IMR-90 (cell line): ENCODE data around the gene GNG2. TPM values are rescaled to one million over a fixed set of nuclear protein-coding genes. Genes with fewer than 3 reads are reported as not detected.

Experiments
- ATAC-seq: fragments of 200-7000 bp; cut with Tn5 transposase; 2 replicates; pipeline ENCODE4 v1.9.1; 2020; ENCODE audit warnings: low read depth, mild to moderate bottlenecking, moderate library complexity
- BruUV-seq: library from RNA; stranded (reverse); fragments of 400-500 nt; replicated peaks from 2 replicates; lab custom pipeline; 2021; lab: Mats Ljungman, UMichigan
- CTCF ChIA-PET: fragments of 300-600 bp; formaldehyde crosslinking; extraction: SDS; loops from one replicate; lab custom pipeline; 2021; ENCODE audit warnings: antibody characterized with exemption; lab: Yijun Ruan, JAX
- POLR2A ChIA-PET: fragments of 300-600 bp; sonication (Branson Sonifier 250); formaldehyde crosslinking; loops from one replicate; lab custom pipeline; 2022; ENCODE audit warnings: antibody characterized with exemption; ENCODE audit not compliant: unreplicated experiment; lab: Charles Lee
- DNase-seq: peaks from one replicate; pipeline ENCODE4 v3.0.0; 2013
- H2AFZ ChIP-seq: replicated peaks from 2 replicates; pipeline ENCODE3; 2013; ENCODE audit warnings: low read length, mild to moderate bottlenecking; ENCODE audit not compliant: poor library complexity
- H2AK5ac ChIP-seq: 2 replicates; pipeline ENCODE4 v1.6.1; 2013; ENCODE audit warnings: low read depth, low read length, inconsistent platforms
- H2AK9ac ChIP-seq: replicated peaks from 2 replicates; pipeline ENCODE3; 2013; ENCODE audit warnings: mild to moderate bottlenecking, low read depth, low read length, moderate library complexity; ENCODE audit not compliant: poor library complexity
- H2BK120ac ChIP-seq: 2 replicates; pipeline ENCODE4 v1.6.1; 2013; ENCODE audit warnings: low read depth, low read length, inconsistent platforms
- H2BK15ac ChIP-seq: 3 replicates; pipeline ENCODE4 v1.6.1; 2013; ENCODE audit warnings: low read depth, low read length, inconsistent platforms
- H2BK20ac ChIP-seq: 2 replicates; pipeline ENCODE4 v1.6.1; 2013; ENCODE audit warnings: low read depth, mild to moderate bottlenecking, inconsistent platforms, low read length, moderate library complexity
- H2BK5ac ChIP-seq: 2 replicates; pipeline ENCODE4 v1.6.1; 2013; ENCODE audit warnings: mild to moderate bottlenecking, low read depth, low read length, inconsistent platforms; ENCODE audit not compliant: poor library complexity, severe bottlenecking
- H3K14ac ChIP-seq: replicated peaks from 2 replicates; pipeline ENCODE4 v1.6.1; 2013; ENCODE audit warnings: low read depth, low read length, inconsistent platforms
- H3K18ac ChIP-seq: 2 replicates; pipeline ENCODE4 v1.6.1; 2013; ENCODE audit warnings: low read depth, low read length, control low read depth
- H3K23ac ChIP-seq: 2 replicates; pipeline ENCODE4 v1.6.1; 2013; ENCODE audit warnings: low read depth, low read length, inconsistent platforms
- H3K27ac ChIP-seq: 2 replicates; pipeline ENCODE4 v1.5.1; 2013; ENCODE audit warnings: mild to moderate bottlenecking, control low read depth, low read length; ENCODE audit not compliant: insufficient read depth
- H3K27me3 ChIP-seq: 2 replicates; pipeline ENCODE4 v1.6.1; 2013; ENCODE audit warnings: low read length; ENCODE audit not compliant: control insufficient read depth, insufficient read depth
- H3K36me3 ChIP-seq: 2 replicates; pipeline ENCODE4 v1.6.1; 2013; ENCODE audit warnings: low read length, mixed read lengths; ENCODE audit not compliant: control insufficient read depth, insufficient read depth
- H3K4ac ChIP-seq: 2 replicates; pipeline ENCODE4 v1.6.1; 2013; ENCODE audit warnings: low read depth, low read length, inconsistent platforms
- H3K4me1 ChIP-seq: 2 replicates; pipeline ENCODE4 v1.6.1; 2013; ENCODE audit warnings: low read length, mixed read lengths; ENCODE audit not compliant: control insufficient read depth, insufficient read depth
- H3K4me2 ChIP-seq: 2 replicates; pipeline ENCODE4 v1.6.1; 2013; ENCODE audit warnings: low read depth, mild to moderate bottlenecking, control low read depth, low read length, moderate library complexity
- H3K4me3 ChIP-seq: 2 replicates; pipeline ENCODE4 v1.5.1; 2013; ENCODE audit warnings: low read depth, mild to moderate bottlenecking, control low read depth, low read length, moderate library complexity; ENCODE audit not compliant: insufficient read depth
- H3K56ac ChIP-seq: 2 replicates; pipeline ENCODE4 v1.6.1; 2013; ENCODE audit warnings: low read length, inconsistent platforms; ENCODE audit not compliant: insufficient read depth; ENCODE audit errors: extremely low read depth
- H3K79me1 ChIP-seq, 2 experiments: 2 replicates each; pipeline ENCODE4 v1.6.1; 2013; ENCODE audit warnings: low read length in 2 of 2, inconsistent platforms in 1 of 2, low read depth in 1 of 2
- H3K9ac ChIP-seq: 2 replicates; pipeline ENCODE4 v1.6.1; 2013; ENCODE audit warnings: low read depth, low read length, control low read depth
- H3K9me1 ChIP-seq: 2 replicates; pipeline ENCODE4 v1.6.1; 2013; ENCODE audit warnings: low read length, inconsistent platforms; ENCODE audit not compliant: insufficient read depth
- H3K9me3 ChIP-seq: 2 replicates; pipeline ENCODE4 v1.6.1; 2013; ENCODE audit warnings: low read length; ENCODE audit not compliant: control insufficient read depth, insufficient read depth
- H4K20me1 ChIP-seq: 2 replicates; pipeline ENCODE4 v1.6.1; 2013; ENCODE audit warnings: low read length, inconsistent platforms; ENCODE audit not compliant: insufficient read depth
- H4K5ac ChIP-seq: 2 replicates; pipeline ENCODE4 v1.6.1; 2013; ENCODE audit warnings: mild to moderate bottlenecking, low read depth, low read length, control low read depth
- H4K8ac ChIP-seq, 2 experiments: 2 replicates each; pipeline ENCODE4 v1.6.1; 2013; ENCODE audit warnings: low read depth in 2 of 2, low read length in 2 of 2, control low read depth in 1 of 2, inconsistent platforms in 1 of 2
- H4K91ac ChIP-seq: 2 replicates; pipeline ENCODE4 v1.6.1; 2013; ENCODE audit warnings: low read depth, low read length, inconsistent platforms; ENCODE audit not compliant: insufficient read depth
- CEBPB ChIP-seq: IDR thresholded peaks from 2 replicates; pipeline ENCODE4 v1.6.1; 2012; ENCODE audit warnings: low read depth, low read length, improper control_type of control experiment
- FOS ChIP-seq: fragments of 150-350 bp; IDR thresholded peaks from 2 replicates; pipeline ENCODE4 v1.6.1; 2016; ENCODE audit warnings: low read depth, low read length
- NFE2L2 ChIP-seq: fragments of 150-350 bp; IDR thresholded peaks from 2 replicates; pipeline ENCODE4 v1.6.1; 2016; ENCODE audit warnings: low read depth, mild to moderate bottlenecking, low read length
- POLR2A ChIP-seq: IDR thresholded peaks from 2 replicates; pipeline ENCODE4 v1.6.1; 2012; ENCODE audit warnings: mild to moderate bottlenecking, low read depth, low read length
- WGBS, 2 experiments: methylation state at CpG; one replicate each; pipeline versions ENCODE4 v1.1.5 to v1.1.7; 2013; ENCODE audit warnings: missing lambda C conversion rate in 2 of 2; ENCODE audit not compliant: insufficient read length in 1 of 2; ENCODE audit errors: extremely low coverage in 2 of 2; 5-methylcytosine and 5-hydroxymethylcytosine counted together
- dilution Hi-C: fragments of 300-500 bp; cut with HindIII; formaldehyde crosslinking; loops from one replicate; pipeline ENCODE4 v1.14.3; 2018; ENCODE audit warnings: low sequenced_read_pairs; ENCODE audit not compliant: unreplicated experiment
- in situ Hi-C: fragments of 300-500 bp; cut with MboI; formaldehyde crosslinking; loops from 3 replicates; pipeline ENCODE4 v1.14.3; 2019; ENCODE audit warnings: low sequenced_read_pairs, inconsistent platforms, mixed read lengths
- intact Hi-C: fragments of 100-400 bp; cut with micrococcal nuclease; formaldehyde crosslinking; loops from 2 replicates; pipeline ENCODE4 v1.10.0; 2022
- polyA plus RNA-seq, 3 experiments: library from polyadenylated mRNA; depleted of rRNA; stranded (reverse); fragments of >200 nt; gene quantifications; 2 replicates each; pipeline ENCODE4 v1.2.3, GENCODE V29; 2012; ENCODE audit warnings: low replicate concordance in 1 of 3
- total RNA-seq: library from RNA; depleted of rRNA; stranded (reverse); fragments of >200 nt; gene quantifications from 2 replicates; pipeline ENCODE4 v1.2.3, GENCODE V29; 2012

Gene GNG2
- total and polyA plus RNA-seq, 2 of the 4 experiments (the other 2 are of a cell fraction) = 13.1 to 14.6 TPM

GRCh38 chr14:52013984-52014600, 153.7 kb downstream of the GNG2 start:
- Histone ChIP-seq H3K27ac (no peak overlapping the region), H3K4me2 (no peak overlapping the region), H3K9me3 (no peaks in the 10 kb centered on the region), H3K36me3 (peaks cover 81% of the 10 kb centered on the region), H3K9ac (no peak overlapping the region), H3K4ac (no peak overlapping the region), H3K9me1 (peaks cover 17% of the 10 kb centered on the region), H2BK15ac (no peak overlapping the region), H4K20me1 (no peaks in the 10 kb centered on the region), H2AFZ (no peak overlapping the region), H3K4me1 (peaks cover 4% of the 10 kb centered on the region; the same call in 1 of the 2 replicates), H2BK120ac (no peak overlapping the region), H3K79me1 (peaks cover 36 to 64% of the 10 kb centered on the region in 2 experiments; a peak in 3 of 4 replicates), H3K23ac (no peak overlapping the region), H2AK5ac (no peak overlapping the region), H3K4me3 (no peak overlapping the region), H2BK5ac (no peak overlapping the region), H3K14ac (no peak overlapping the region), H3K18ac (no peak overlapping the region), H4K8ac (no peak overlapping the region), H2AK9ac (no peak overlapping the region), H4K91ac (no peak overlapping the region), H4K5ac (no peak overlapping the region), H3K27me3 (no peaks in the 10 kb centered on the region), H2BK20ac (no peak overlapping the region), H3K56ac (no peak overlapping the region)
- POLR2A ChIA-PET = no interaction called here
- WGBS, 2 experiments = 83% methylated on average over 1 of the region's 11 CpGs; no CpG with 5 or more reads in 1 of the 2 experiments
- no TSS peak for BruUV-seq
- intact Hi-C loops = no loop called here
- in situ Hi-C loops = loop anchor here (25.0 kb wide), 1 partner anchor 698 kb away; the partner anchor contains the start of gene PSMC6
- dilution Hi-C loops = no loop called here
- CTCF ChIA-PET = no interaction called here
- DNase-seq = no peak
- peak; percentile 33 for ATAC-seq
- TF ChIP-seq POLR2A = no peak
- no peak for TF ChIP-seq FOS
- no peak for TF ChIP-seq CEBPB
- no peak for TF ChIP-seq NFE2L2
